ENCODE results near the gene COX4I1. TPM values are rescaled to one million over a fixed set of nuclear protein-coding genes. Genes with fewer than 3 reads are reported as not detected.

Gene COX4I1
- total and polyA plus RNA-seq, 2 of the 8 experiments (the other 6 are each of a cell fraction or from before 2014, with no cell fraction given), result 507 to 707 TPM

DNA sequence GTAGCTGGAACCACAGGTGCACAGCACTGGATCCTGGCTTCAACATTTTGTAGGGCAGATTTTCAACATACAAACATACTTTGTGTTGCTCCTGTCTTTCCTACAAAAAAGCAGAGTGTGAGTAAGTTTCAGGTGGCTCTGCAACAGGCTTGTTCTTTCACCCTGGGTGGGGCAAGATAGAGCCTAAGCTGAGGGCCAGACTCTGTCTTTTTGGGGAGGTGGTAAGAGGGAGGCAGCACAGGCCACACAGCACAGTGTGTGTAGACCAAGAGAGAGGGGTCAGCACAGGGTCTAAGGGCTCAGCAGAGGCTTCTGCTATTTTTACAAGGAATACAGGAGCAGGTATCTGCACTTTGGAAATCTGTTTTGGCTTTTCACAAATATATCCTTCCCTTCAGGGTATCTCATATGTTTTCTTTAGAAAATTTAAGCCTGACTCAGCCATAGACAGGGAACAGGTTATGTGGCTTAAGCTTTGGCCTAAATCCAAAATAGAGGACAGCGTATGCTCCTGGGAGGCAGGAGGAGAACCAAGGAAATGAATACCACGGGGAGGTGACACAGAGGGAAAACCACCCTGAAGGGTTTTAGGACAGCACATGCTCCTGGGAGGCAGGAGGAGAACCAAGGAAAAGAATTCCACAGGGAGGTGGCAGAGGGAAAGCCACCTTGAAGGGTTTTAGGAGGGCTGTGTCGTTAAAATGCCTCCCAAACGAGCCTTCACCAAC is 21.7 kb upstream of the COX4I1 start:
- Histone ChIP-seq H4K5ac (ENCODE audit: insufficient read length, low read depth, low read length) (no peak overlapping the region), H3K79me2 (ENCODE audit: control insufficient read depth in 1 of 2, insufficient read depth in 2 of 2, low read length in 2 of 2) (no peaks in the 10 kb centered on the region), H3K4me2 (ENCODE audit: insufficient read depth in 1 of 2, low read depth in 2 of 2, low read length in 2 of 2) (no peak overlapping the region), H2BK15ac (ENCODE audit: low read length) (no peak overlapping the region), H4K20me1 (replicated peaks in 1 of 2; ENCODE audit: control insufficient read depth in 1 of 2, insufficient read depth in 2 of 2, low read length in 2 of 2) (peaks cover 2 to 3% of the 10 kb centered on the region in 2 experiments), H3K4me3 (ENCODE audit: extremely low read depth in 1 of 4, insufficient read depth in 2 of 4, low read depth in 3 of 4, low read length in 4 of 4) (no peak overlapping the region), H3K23me2 (ENCODE audit: low read depth, low read length) (no peaks in the 10 kb centered on the region), H2BK20ac (ENCODE audit: low read length) (no peak overlapping the region), H2AK5ac (ENCODE audit: low read depth, low read length) (no peak overlapping the region), H3K18ac (ENCODE audit: extremely low read depth, low read length) (no peak overlapping the region), H3K9me3 (ENCODE audit: insufficient read depth in 2 of 2, low read depth in 1 of 2, low read length in 1 of 2) (no peaks in the 10 kb centered on the region), H2BK120ac (replicated peaks; ENCODE audit: low read depth, low read length) (no peak overlapping the region), H3K23ac (ENCODE audit: insufficient read length) (no peak overlapping the region), H2AFZ (ENCODE audit: low read length) (no peak overlapping the region), H3K79me1 (ENCODE audit: low read depth, low read length) (0 out of 2 replicates have a peak, but pooled peaks cover 2% of the 10 kb centered on the region), H3K9ac (replicated peaks in 1 of 4; ENCODE audit: extremely low read depth in 1 of 4, low read depth in 3 of 4, low read length in 3 of 4) (no peak overlapping the region), H3K56ac (replicated peaks; ENCODE audit: insufficient read length, low read depth, low read length) (no peak overlapping the region), H4K8ac (ENCODE audit: extremely low read depth, insufficient read depth, low read length) (no peak overlapping the region), H3K36me3 (ENCODE audit: control insufficient read depth in 2 of 4, insufficient read depth in 4 of 4, low read length in 3 of 4) (peaks cover 17 to 39% (median 24%) of the 10 kb centered on the region in 4 experiments), H3K4ac (replicated peaks; ENCODE audit: insufficient read length, low read depth, low read length) (no peak overlapping the region), H2BK5ac (ENCODE audit: low read depth, low read length) (no peak overlapping the region), H3K27ac (ENCODE audit: low read depth, low read length) (no peak overlapping the region), H3K27me3 (replicated peaks in 1 of 4; ENCODE audit: control insufficient read depth in 3 of 4, extremely low read depth in 1 of 4, insufficient read depth in 3 of 4, low read length in 3 of 4) (no peaks in the 10 kb centered on the region), H4K91ac (replicated peaks; ENCODE audit: insufficient read length, low read length) (no peak overlapping the region), H2BK12ac (ENCODE audit: low read depth, low read length) (no peak overlapping the region), H3K4me1 (replicated peaks in 1 of 4; ENCODE audit: control insufficient read depth in 3 of 4, insufficient read depth in 4 of 4, low read length in 3 of 4) (no peaks in the 10 kb centered on the region), H3K14ac (ENCODE audit: insufficient read length) (no peak overlapping the region)
- no peak for FAIRE-seq
- ChIA-PET CTCF (ENCODE audit: partially characterized antibody) (interaction anchor here (1.7 kb wide), 1 partner anchor 10 kb away, joined by 5 read pairs; no protein-coding TSS in a partner anchor), POLR2A (ENCODE audit: partially characterized antibody) (interaction anchor here (0.7 to 1.5 kb wide), 3 partner anchors 9 to 34 kb away, joined by 3 to 7 read pairs (median 6); no protein-coding TSS in a partner anchor)
- TF ChIP-seq CHD2 (IDR thresholded peaks at IDR 0.05; ENCODE audit: low read length) (no peak), KDM4A (IDR thresholded peaks at IDR 0.05; ENCODE audit: low read depth, low read length, severe bottlenecking) (no peak), TCF12 (IDR thresholded peaks at IDR 0.05; ENCODE audit: low read depth, low read length) (no peak), FOSL1 (IDR thresholded peaks at IDR 0.05; ENCODE audit: insufficient read depth, low read depth, low read length) (no peak), HDAC6 (IDR thresholded peaks at IDR 0.05; ENCODE audit: low read depth, low read length) (no peak), MAFK (IDR thresholded peaks at IDR 0.05; ENCODE audit: low read depth, low read length) (no peak), RAD21 (IDR thresholded peaks at IDR 0.05 in 1 of 2, conservative IDR thresholded peaks at IDR 0.05 in 1 of 2; ENCODE audit: low read depth in 2 of 2, low read length in 2 of 2) (no peak), SUZ12 (IDR thresholded peaks at IDR 0.05; ENCODE audit: low read length) (no peak), GABPA (IDR thresholded peaks at IDR 0.05; ENCODE audit: borderline replicate concordance, insufficient read depth, low read length) (no peak), ASH2L (IDR thresholded peaks at IDR 0.05; ENCODE audit: low read length) (no peak)
- no peak for DNase-seq (ENCODE audit: low read depth in 1 of 2, low spot score in 2 of 2)
- WGBS, 2 experiments (ENCODE audit: extremely low coverage in 1 of 2, insufficient coverage in 1 of 2, insufficient read length in 1 of 2, insufficient replicate concordance in 2 of 2, low coverage in 1 of 2, low lambda C conversion rate in 2 of 2, missing lambda C conversion rate in 1 of 2), result 97% methylated on average over 4 of the region's 4 CpGs; no CpG with 5 or more reads in 1 of the 2 experiments
